HepG2 (cell line): ENCODE measurements around the gene DNAJC10. TPM values are rescaled to one million over a fixed set of nuclear protein-coding genes. Genes with fewer than 3 reads are reported as not detected.

ENCODE experiments used
- ATAC-seq: fragments of 200-7000 bp; cut with Tn5 transposase; 3 replicates; pipeline ENCODE4 v1.9.1; 2020; ENCODE audit warnings: mild to moderate bottlenecking, moderate library complexity
- BruUV-seq: library from RNA; stranded (reverse); fragments of 400-500 nt; replicated peaks from 2 replicates; lab custom pipeline; 2021; lab: Mats Ljungman, UMichigan
- CTCF ChIA-PET: fragments of 300-600 bp; formaldehyde crosslinking; extraction: SDS; loops from one replicate; lab custom pipeline; 2021; ENCODE audit warnings: low total read pairs, inconsistent platforms, low intra/inter-chr PET ratio; lab: Yijun Ruan, JAX
- POLR2A ChIA-PET: fragments of 350-600 bp; sonication (Branson Sonifier 250); formaldehyde crosslinking; loops from one replicate; lab custom pipeline; 2020; ENCODE audit warnings: antibody characterized with exemption, inconsistent platforms; lab: Yijun Ruan, JAX
- DNase-seq: peaks from one replicate; pipeline ENCODE4 v3.0.0-alpha.2; 2015; ENCODE audit warnings: low spot score
- FAIRE-seq: peaks from 3 replicates; lab custom pipeline; 2011; peaks lifted over from hg19 to GRCh38; lab: Jason Lieb, UNC
- H2AFZ ChIP-seq: one replicate; pipeline ENCODE4 v1.6.1; 2011; ENCODE audit warnings: low read length, inconsistent platforms
- H3K27ac ChIP-seq: fragments of 300-600 bp; 3 replicates; pipeline ENCODE4 v1.8.0; 2011; ENCODE audit warnings: mixed run types, mild to moderate bottlenecking, mixed read lengths, low read length, inconsistent platforms; ENCODE audit not compliant: insufficient read depth; ENCODE audit errors: extremely low read length
- H3K27me3 ChIP-seq, 2 experiments: fragments of 200-600 bp in 1 of 2; 2 replicates in 1 of 2; 3 replicates in 1 of 2; pipeline versions ENCODE4 v1.6.0 to v1.8.0; 2011; ENCODE audit warnings: low read length in 2 of 2, mild to moderate bottlenecking in 2 of 2, moderate library complexity in 2 of 2, inconsistent platforms in 1 of 2; ENCODE audit not compliant: insufficient read depth in 2 of 2, control insufficient read depth in 1 of 2
- H3K36me3 ChIP-seq, 2 experiments: fragments of 200-600 bp in 1 of 2; replicated peaks in 1 of 2; 2 replicates in 1 of 2; 3 replicates in 1 of 2; pipeline versions ENCODE4 v1.5.1 to v1.8.0; 2011; ENCODE audit warnings: low read length in 2 of 2, inconsistent platforms in 1 of 2; ENCODE audit not compliant: insufficient read depth in 2 of 2, control insufficient read depth in 1 of 2
- H3K4me1 ChIP-seq: 2 replicates; pipeline ENCODE4 v1.5.1; 2012; ENCODE audit warnings: low read length, inconsistent platforms; ENCODE audit not compliant: insufficient read depth
- H3K4me2 ChIP-seq: 2 replicates; pipeline ENCODE4 v1.6.0; 2011; ENCODE audit warnings: low read depth, low read length, inconsistent platforms
- H3K4me3 ChIP-seq, 3 experiments: fragments of 200-600 bp in 1 of 3; sonication (generic), shearing (Covaris generic) in 1 of 3; replicated peaks in 1 of 3; 2 replicates each; pipeline ENCODE4 v1.5.1; 2011 to 2016; ENCODE audit warnings: low read length in 3 of 3, inconsistent platforms in 2 of 3, low read depth in 2 of 3, mild to moderate bottlenecking in 2 of 3, control low read depth in 1 of 3, mixed read lengths in 1 of 3; ENCODE audit not compliant: insufficient read depth in 1 of 3
- H3K79me2 ChIP-seq: one replicate; pipeline ENCODE4 v1.6.1; 2011; ENCODE audit warnings: low read length, inconsistent platforms; ENCODE audit not compliant: insufficient read depth
- H3K9ac ChIP-seq: 2 replicates; pipeline ENCODE4 v1.6.0; 2011; ENCODE audit warnings: mild to moderate bottlenecking, low read depth, low read length, inconsistent platforms; ENCODE audit not compliant: insufficient read depth
- H3K9me3 ChIP-seq: 2 replicates; pipeline ENCODE4 v1.5.1; 2012; ENCODE audit warnings: mild to moderate bottlenecking, low read length
- H4K20me1 ChIP-seq: 2 replicates; pipeline ENCODE4 v1.6.0; 2011; ENCODE audit warnings: inconsistent platforms, mild to moderate bottlenecking, low read length, moderate library complexity; ENCODE audit not compliant: insufficient read depth
- DMTF1 ChIP-seq: sonication (generic); formaldehyde crosslinking; IDR thresholded peaks from 2 replicates; pipeline ENCODE4 v1.4.0; 2020; ENCODE audit warnings: mild to moderate bottlenecking, missing genetic modification reagents
- HNF4G ChIP-seq, 2 experiments: sonication (generic) in 1 of 2; formaldehyde crosslinking in 1 of 2; IDR thresholded peaks; 2 replicates each; pipeline versions ENCODE4 v1.4.0 to v1.6.1; 2011 to 2020; ENCODE audit warnings: borderline replicate concordance in 2 of 2, low read depth in 2 of 2, mild to moderate bottlenecking in 2 of 2, low read length in 1 of 2, missing genetic modification reagents in 1 of 2, moderate library complexity in 1 of 2
- KAT7 ChIP-seq: IDR thresholded peaks from 2 replicates; pipeline ENCODE4 v1.6.1; 2018; ENCODE audit warnings: borderline replicate concordance, missing compliant biosample characterization
- NPAS2 ChIP-seq: sonication (generic); formaldehyde crosslinking; IDR thresholded peaks from 2 replicates; pipeline ENCODE4 v1.8.0; 2022; ENCODE audit warnings: mild to moderate bottlenecking, missing genetic modification reagents, borderline replicate concordance
- SMAD3 ChIP-seq: sonication (generic); formaldehyde crosslinking; IDR thresholded peaks from 2 replicates; pipeline ENCODE4 v1.4.0; 2020; ENCODE audit warnings: missing genetic modification reagents
- SP2 ChIP-seq: sonication (generic); formaldehyde crosslinking; IDR thresholded peaks from 2 replicates; pipeline ENCODE4 v1.5.1; 2020; ENCODE audit warnings: mild to moderate bottlenecking, missing genetic modification reagents
- SRF ChIP-seq: IDR thresholded peaks from 2 replicates; pipeline ENCODE4 v1.6.1; 2011; ENCODE audit warnings: mild to moderate bottlenecking, low read depth, low read length, moderate library complexity
- TP53 ChIP-seq: sonication (generic); formaldehyde crosslinking; conservative IDR thresholded peaks from 2 replicates; pipeline ENCODE4 v1.4.0; 2020; ENCODE audit warnings: missing genetic modification reagents
- TSC22D2 ChIP-seq: sonication (generic); formaldehyde crosslinking; IDR thresholded peaks from 2 replicates; pipeline ENCODE4 v1.5.1; 2020; ENCODE audit warnings: missing genetic modification reagents, mild to moderate bottlenecking, borderline replicate concordance
- YEATS2 ChIP-seq: sonication (generic); formaldehyde crosslinking; IDR thresholded peaks from 2 replicates; pipeline ENCODE4 v1.4.0; 2020; ENCODE audit warnings: missing genetic modification reagents, borderline replicate concordance
- ZFP36 ChIP-seq: fragments of 150-350 bp; IDR thresholded peaks from 2 replicates; pipeline ENCODE4 v1.6.1; 2018; ENCODE audit warnings: borderline replicate concordance, low read length, low read depth; ENCODE audit not compliant: partially characterized antibody
- ZNF335 ChIP-seq: sonication (generic); formaldehyde crosslinking; IDR thresholded peaks from 2 replicates; pipeline ENCODE4 v1.4.0; 2020; ENCODE audit warnings: missing genetic modification reagents
- ZNF543 ChIP-seq: sonication (generic); formaldehyde crosslinking; IDR thresholded peaks from 2 replicates; pipeline ENCODE4 v1.4.0; 2020; ENCODE audit warnings: mild to moderate bottlenecking, missing genetic modification reagents
- ZNF550 ChIP-seq: sonication (generic); formaldehyde crosslinking; IDR thresholded peaks from 2 replicates; pipeline ENCODE4 v1.4.0; 2020; ENCODE audit warnings: mild to moderate bottlenecking, missing genetic modification reagents, borderline replicate concordance
- ZNF660 ChIP-seq: sonication (generic); formaldehyde crosslinking; IDR thresholded peaks from 2 replicates; pipeline ENCODE4 v1.5.1; 2020; ENCODE audit warnings: mild to moderate bottlenecking, low read depth, missing genetic modification reagents, borderline replicate concordance
- ZNF687 ChIP-seq: sonication (generic); formaldehyde crosslinking; IDR thresholded peaks from 2 replicates; pipeline ENCODE4 v1.5.1; 2020; ENCODE audit warnings: mild to moderate bottlenecking, missing genetic modification reagents, moderate library complexity
- WGBS: methylation state at CpG from one replicate; pipeline ENCODE4 v1.1.6; 2017; ENCODE audit warnings: low lambda C conversion rate; 5-methylcytosine and 5-hydroxymethylcytosine counted together
- in situ Hi-C: cut with HindIII; loops from 2 replicates; pipeline ENCODE4 v1.10.0; 2017; ENCODE audit warnings: low pct_unique_long_range_greater_than_20kb; ENCODE audit not compliant: extremely low pct_ligation_motif_present
- intact Hi-C: fragments of 100-400 bp; cut with micrococcal nuclease; formaldehyde crosslinking; loops from one replicate; pipeline ENCODE4 v1.10.0; 2022; ENCODE audit not compliant: unreplicated experiment
- polyA plus RNA-seq, 8 experiments: library from polyadenylated mRNA; depleted of rRNA in 3 of 8; stranded (reverse) in 7 of 8; unstranded in 1 of 8; fragments of >200 nt; fragmentation: Illumina TruSeq in 4 of 8; extraction: Trizol in 4 of 8; gene quantifications; 2 replicates each; pipeline versions ENCODE4 v1.2.1 to v1.2.3, GENCODE V29; 2011 to 2016; ENCODE audit warnings: low read depth in 4 of 8, missing spikeins in 1 of 8, mixed read lengths in 1 of 8; ENCODE audit not compliant: insufficient read depth in 1 of 8
- total RNA-seq, 5 experiments: library from RNA; depleted of rRNA; stranded (reverse); fragments of >200 nt; fragmentation: Illumina TruSeq; extraction: Trizol; gene quantifications; 2 replicates each; pipeline ENCODE4 v1.2.3, GENCODE V29; 2016; ENCODE audit warnings: low read depth in 1 of 5

DNAJC10 gene
- total and polyA plus RNA-seq, 2 of the 13 experiments (the other 11 are each of a cell fraction or from before 2014, with no cell fraction given): 44.1 to 178 TPM

DNA sequence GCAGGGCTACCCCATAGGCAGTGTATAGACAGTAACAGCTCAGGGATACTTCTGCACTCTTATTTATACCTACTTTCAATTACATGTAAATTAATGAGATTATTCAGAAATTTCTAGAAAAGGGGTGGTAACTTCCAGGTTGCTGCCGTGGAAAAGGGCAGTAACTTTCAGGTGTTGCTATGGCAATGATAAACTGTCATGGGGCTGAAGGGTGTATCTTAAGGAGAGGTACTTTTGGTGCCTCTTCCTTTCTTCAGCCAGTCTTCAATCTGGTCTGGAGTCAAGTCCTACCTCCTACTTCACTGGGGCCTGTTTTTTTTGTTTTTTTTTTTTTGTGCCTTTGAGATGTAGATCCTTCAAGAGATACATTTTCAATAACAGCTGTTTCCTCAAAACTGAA, 35.2 kb upstream of the DNAJC10 start (continued):
- TF ChIP-seq YEATS2: no peak
- TF ChIP-seq SP2: no peak
- TF ChIP-seq TSC22D2: no peak
- TF ChIP-seq, all 625 proteins: peak for 0

GRCh38 chr2:182682210-182682609, 33.8 kb upstream of the DNAJC10 start:
- Histone ChIP-seq H3K79me2 (no peaks in the 10 kb centered on the region), H3K27me3 (no peaks in the 10 kb centered on the region; a peak in 1 of 5 replicates), H3K4me1 (no peaks in the 10 kb centered on the region), H4K20me1 (no peaks in the 10 kb centered on the region), H2AFZ (no peak overlapping the region), H3K4me3 (no peak overlapping the region), H3K4me2 (no peak overlapping the region), H3K27ac (no peak overlapping the region), H3K36me3 (no peaks in the 10 kb centered on the region), H3K9me3 (no peaks in the 10 kb centered on the region), H3K9ac (no peak overlapping the region)
- CTCF ChIA-PET: no interaction called here
- no TSS peak for BruUV-seq
- ATAC-seq (no peak), FAIRE-seq (no peak), DNase-seq (no peak)
- in situ Hi-C loops (no loop called here), intact Hi-C loops (no loop called here)
- 63% methylated on average over 1 of the region's 1 CpG for WGBS
- POLR2A ChIA-PET: no interaction called here
- TF ChIP-seq TP53 (CRISPR knock-in tag) (no peak), ZNF660 (CRISPR knock-in tag) (no peak), DMTF1 (CRISPR knock-in tag) (no peak), ZFP36 (no peak), SRF (no peak), ZNF550 (CRISPR knock-in tag) (no peak), NPAS2 (no peak), ZNF543 (no peak), ZNF687 (CRISPR knock-in tag) (no peak), SMAD3 (CRISPR knock-in tag) (no peak), KAT7 (CRISPR knock-in tag) (no peak), ZNF335 (no peak), HNF4G (IDR thresholded peaks at IDR 0.05; ENCODE audit: borderline replicate concordance, low read depth, low read length) (no peak), HNF4G (CRISPR knock-in tag; IDR thresholded peaks at IDR 0.05; ENCODE audit: borderline replicate concordance, low read depth) (no peak)
